K562 (cell line): ENCODE results near the gene DSEL. TPM values are rescaled to one million over a fixed set of nuclear protein-coding genes. Genes with fewer than 3 reads are reported as not detected.

Experiments
- ATAC-seq: fragments of 200-7000 bp; cut with Tn5 transposase; 3 replicates; pipeline ENCODE4 v1.9.1; 2020; ENCODE audit warnings: moderate library complexity
- BruUV-seq: library from RNA; stranded (reverse); fragments of 400-500 nt; replicated peaks from 2 replicates; lab custom pipeline; 2021; lab: Mats Ljungman, UMichigan
- CTCF ChIA-PET: fragments of 300-600 bp; formaldehyde crosslinking; extraction: SDS; loops from one replicate; lab custom pipeline; 2021; ENCODE audit warnings: low intra/inter-chr PET ratio; lab: Yijun Ruan, JAX
- POLR2A ChIA-PET: fragments of 300-600, 350-650 bp; sonication (Branson Sonifier 250); formaldehyde crosslinking; extraction: SDS; loops from one replicate; lab custom pipeline; 2021; ENCODE audit warnings: antibody characterized with exemption, inconsistent platforms; lab: Yijun Ruan, JAX
- DNase-seq, 4 experiments: peaks; one replicate each; pipeline versions ENCODE4 v3.0.0 to v3.0.0-alpha.2; 2011 to 2018; ENCODE audit warnings: low spot score in 3 of 4, mixed read lengths in 3 of 4; ENCODE audit errors: extremely low read depth in 1 of 4
- FAIRE-seq: peaks from 2 replicates; lab custom pipeline; 2011; peaks lifted over from hg19 to GRCh38; lab: Jason Lieb, UNC
- H2AFZ ChIP-seq: 2 replicates; pipeline ENCODE4 v1.6.0; 2011; ENCODE audit warnings: low read depth, low read length, control low read depth, inconsistent platforms
- H3K27ac ChIP-seq: fragments of 200-600 bp; 3 replicates; pipeline ENCODE4 v1.8.0; 2011; ENCODE audit warnings: low read depth, mild to moderate bottlenecking, control low read depth, inconsistent platforms, low read length, moderate library complexity, mixed read lengths; ENCODE audit errors: extremely low read depth
- H3K27me3 ChIP-seq, 2 experiments: fragments of 300-600 bp in 1 of 2; 2 replicates in 1 of 2; 3 replicates in 1 of 2; pipeline versions ENCODE4 v1.6.0 to v1.8.0; 2011; ENCODE audit warnings: inconsistent platforms in 2 of 2, low read length in 2 of 2, mild to moderate bottlenecking in 1 of 2, mixed read lengths in 1 of 2, moderate library complexity in 1 of 2; ENCODE audit not compliant: control insufficient read depth in 2 of 2, insufficient read depth in 2 of 2
- H3K36me3 ChIP-seq: fragments of 300-600 bp; 3 replicates; pipeline ENCODE4 v1.8.0; 2011; ENCODE audit warnings: mild to moderate bottlenecking, low read length, inconsistent platforms; ENCODE audit not compliant: control insufficient read depth, insufficient read depth
- H3K4me1 ChIP-seq, 2 experiments: fragments of 200-600 bp in 1 of 2; replicated peaks in 1 of 2; 2 replicates in 1 of 2; 3 replicates in 1 of 2; pipeline versions ENCODE4 v1.5.1 to v1.8.0; 2011; ENCODE audit warnings: inconsistent platforms in 2 of 2, low read length in 2 of 2, mild to moderate bottlenecking in 1 of 2, mixed read lengths in 1 of 2, moderate library complexity in 1 of 2; ENCODE audit not compliant: control insufficient read depth in 2 of 2, insufficient read depth in 2 of 2
- H3K4me2 ChIP-seq: 2 replicates; pipeline ENCODE4 v1.6.1; 2011; ENCODE audit warnings: low read length, control low read depth, inconsistent platforms, mixed read lengths; ENCODE audit not compliant: insufficient read depth
- H3K4me3 ChIP-seq: fragments of 200-600 bp; sonication (generic), shearing (Covaris generic); 2 replicates; pipeline ENCODE4 v1.5.1; 2016; ENCODE audit warnings: control low read depth, inconsistent platforms
- H3K79me2 ChIP-seq: fragments of 200-600 bp; 3 replicates; pipeline ENCODE4 v1.8.0; 2011; ENCODE audit warnings: low read length, inconsistent platforms; ENCODE audit not compliant: control insufficient read depth, insufficient read depth
- H3K9ac ChIP-seq, 2 experiments: 2 replicates each; pipeline versions ENCODE4 v1.6.0 to v1.6.1; 2011; ENCODE audit warnings: low read depth in 2 of 2, low read length in 2 of 2, control low read depth in 1 of 2, inconsistent platforms in 1 of 2, mild to moderate bottlenecking in 1 of 2, mixed read lengths in 1 of 2; ENCODE audit not compliant: insufficient read depth in 1 of 2
- H3K9me1 ChIP-seq: one replicate; pipeline ENCODE4 v1.6.0; 2011; ENCODE audit warnings: inconsistent platforms, mild to moderate bottlenecking, low read length, moderate library complexity; ENCODE audit not compliant: control insufficient read depth, insufficient read depth
- H3K9me3 ChIP-seq: replicated peaks from 2 replicates; pipeline ENCODE4 v1.5.1; 2011; ENCODE audit warnings: low read depth, low read length, inconsistent platforms; ENCODE audit not compliant: control insufficient read depth, insufficient read depth
- H4K20me1 ChIP-seq: replicated peaks from 2 replicates; pipeline ENCODE4 v1.6.1; 2011; ENCODE audit warnings: low read length, inconsistent platforms, mixed read lengths; ENCODE audit not compliant: control insufficient read depth, insufficient read depth
- ATF3 ChIP-seq, 2 experiments: fragments of 450-650 bp in 1 of 2; sonication (generic) in 1 of 2; formaldehyde crosslinking in 1 of 2; IDR thresholded peaks in 1 of 2; conservative IDR thresholded peaks in 1 of 2; 2 replicates each; pipeline versions ENCODE4 v1.6.1 to v1.8.1; 2016 to 2023; ENCODE audit warnings: mild to moderate bottlenecking in 2 of 2, moderate library complexity in 2 of 2, inconsistent platforms in 1 of 2, missing genetic modification reagents in 1 of 2
- CREB5 ChIP-seq: fragments of 250-450 bp; sonication (Bioruptor Pico); IDR thresholded peaks from 2 replicates; pipeline ENCODE4 v1.5.0; 2020; ENCODE audit warnings: mild to moderate bottlenecking
- CTCF ChIP-seq, 3 experiments: IDR thresholded peaks in 2 of 3; conservative IDR thresholded peaks in 1 of 3; 2 replicates each; pipeline ENCODE4 v1.5.1; 2011 to 2012; ENCODE audit warnings: low read length in 3 of 3, mild to moderate bottlenecking in 3 of 3, control low read depth in 2 of 3, improper control_type of control experiment in 1 of 3, inconsistent platforms in 1 of 3, low read depth in 1 of 3, mixed read lengths in 1 of 3, moderate library complexity in 1 of 3; ENCODE audit not compliant: insufficient read depth in 2 of 3
- DMBX1 ChIP-seq: fragments of 250-450 bp; sonication (Bioruptor Pico); IDR thresholded peaks from 2 replicates; pipeline ENCODE4 v1.8.0; 2022; ENCODE audit warnings: inconsistent platforms, mild to moderate bottlenecking, moderate library complexity, borderline replicate concordance
- GATAD2B ChIP-seq: fragments of 450-650 bp; IDR thresholded peaks from 2 replicates; pipeline ENCODE4 v1.6.1; 2017; ENCODE audit warnings: mild to moderate bottlenecking, borderline replicate concordance
- MECOM ChIP-seq: fragments of 250-450 bp; sonication (Bioruptor Pico); IDR thresholded peaks from 2 replicates; pipeline ENCODE4 v1.8.0; 2022; ENCODE audit warnings: inconsistent platforms
- NR1H2 ChIP-seq: sonication (generic); formaldehyde crosslinking; IDR thresholded peaks from 2 replicates; pipeline ENCODE4 v1.4.0; 2020; ENCODE audit warnings: mild to moderate bottlenecking, missing genetic modification reagents
- ZNF263 ChIP-seq: sonication (generic); formaldehyde crosslinking; IDR thresholded peaks from 2 replicates; pipeline ENCODE4 v1.8.0; 2022; ENCODE audit warnings: mild to moderate bottlenecking, missing genetic modification reagents, borderline replicate concordance
- ZNF280A ChIP-seq: fragments of 450-650 bp; IDR thresholded peaks from 2 replicates; pipeline ENCODE4 v1.6.1; 2018; ENCODE audit warnings: mild to moderate bottlenecking, low read depth; ENCODE audit not compliant: partially characterized antibody
- ZNF589 ChIP-seq: fragments of 200-800 bp; sonication (Bioruptor generic); IDR thresholded peaks from 2 replicates; pipeline ENCODE4 v1.6.1; 2016; ENCODE audit warnings: low read depth, missing genetic modification characterization, missing compliant biosample characterization
- WGBS: fragments of 100-300 bp; shearing (Covaris generic); methylation state at CpG from one replicate; pipeline ENCODE4 v1.1.6; 2016; ENCODE audit warnings: low coverage, mixed read lengths; ENCODE audit not compliant: insufficient coverage; ENCODE audit errors: missing lambda C conversion rate; 5-methylcytosine and 5-hydroxymethylcytosine counted together
- in situ Hi-C: fragments of 300-500 bp; cut with MboI; formaldehyde crosslinking; loops from 4 replicates; pipeline ENCODE4 v1.15.0; 2018; ENCODE audit warnings: inconsistent platforms, mixed read lengths
- intact Hi-C: fragments of 100-400 bp; cut with micrococcal nuclease; formaldehyde crosslinking; loops from 2 replicates; pipeline ENCODE4 v1.14.2; 2022
- polyA plus RNA-seq, 8 experiments: library from polyadenylated mRNA; depleted of rRNA in 4 of 8; stranded (reverse) in 5 of 8; unstranded in 3 of 8; fragments of >200 nt; fragmentation: Nextera tagmentation in 2 of 8; fragmentation: Illumina TruSeq in 1 of 8; extraction: Ambion mirVana in 2 of 8; extraction: Trizol in 1 of 8; gene quantifications; 2 replicates each; pipeline versions ENCODE4 v1.2.1 to v1.2.3, GENCODE V29; 2011 to 2014; ENCODE audit warnings: inconsistent platforms in 1 of 8, missing spikeins in 1 of 8
- total RNA-seq, 7 experiments: library from RNA; depleted of rRNA in 6 of 7; stranded (reverse); fragments of >200 nt in 6 of 7; fragmentation: Illumina TruSeq in 2 of 7; extraction: Trizol in 2 of 7; gene quantifications; 2 replicates each; pipeline versions ENCODE4 v1.2.1 to v1.2.3, GENCODE V29; 2011 to 2021; ENCODE audit warnings: low replicate concordance in 1 of 7
- TF ChIP-seq, protein P1 (sequence below): fragments of 150-350 bp; conservative IDR thresholded peaks from 2 replicates; pipeline ENCODE4 v1.6.1; 2014; ENCODE audit warnings: low read length

Gene DSEL
- total and polyA plus RNA-seq, 9 of the 15 experiments (the other 6 are each of a cell fraction or from before 2014, with no cell fraction given), result under 0.01 to 0.04 (median 0.01) TPM; not detected in 3

- TF ChIP-seq ZNF263, result no peak
- no peak for TF ChIP-seq ZNF280A
- TF ChIP-seq, all 486 proteins: peak for 0
Observed at GRCh38 chr18:67511840-67512239, 4.7 kb downstream of the DSEL start (continued).

DNA sequence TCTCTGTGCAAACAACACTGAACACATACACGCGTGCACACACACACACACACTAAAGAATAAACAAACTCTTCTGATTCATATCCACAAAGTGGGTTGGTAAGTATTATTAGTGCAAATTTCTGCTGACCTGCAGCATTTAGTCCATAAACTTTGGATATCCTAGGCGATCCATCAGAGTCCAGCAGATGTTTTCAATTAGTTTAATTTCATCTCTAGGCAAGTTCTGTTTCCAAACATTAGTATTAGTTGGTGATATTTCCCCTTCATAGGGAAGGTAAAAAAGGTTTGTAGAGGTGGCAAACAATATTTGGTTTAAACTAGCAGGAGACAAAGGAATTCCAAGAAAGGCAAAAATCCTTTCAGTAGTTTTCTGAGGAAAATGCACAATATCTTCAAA, 5.7 kb downstream of the DSEL start:
- BruUV-seq, result no TSS peak
- Histone ChIP-seq H3K27me3 (no peaks in the 10 kb centered on the region), H2AFZ (no peak overlapping the region), H3K79me2 (no peaks in the 10 kb centered on the region), H3K4me3 (no peak overlapping the region), H3K4me2 (no peak overlapping the region), H3K9me1 (no peaks in the 10 kb centered on the region), H4K20me1 (no peaks in the 10 kb centered on the region), H3K36me3 (no peaks in the 10 kb centered on the region), H3K9ac (no peak overlapping the region), H3K27ac (no peak overlapping the region), H3K4me1 (peaks cover 0 to 1% of the 10 kb centered on the region in 2 experiments; a peak in 2 of 5 replicates), H3K9me3 (no peaks in the 10 kb centered on the region)
- POLR2A ChIA-PET, result no interaction called here
- in situ Hi-C loops, result no loop called here
- 0% methylated on average over 3 of the region's 3 CpGs for WGBS
- no peak for DNase-seq
- ATAC-seq, result no peak
- CTCF ChIA-PET, result no interaction called here
- intact Hi-C loops, result loop anchor here (10.0 kb wide), 3 partner anchors 1114 to 1224 kb away; no protein-coding TSS in a partner anchor
- FAIRE-seq, result no peak
- TF ChIP-seq ATF3 (IDR thresholded peaks at IDR 0.05), result no peak
- no peak for TF ChIP-seq ATF3 (CRISPR knock-in tag; conservative IDR thresholded peaks at IDR 0.05)
- no peak for TF ChIP-seq NR1H2 (CRISPR knock-in tag)
- TF ChIP-seq MECOM (CRISPR knock-in tag), result no peak
- no peak for TF ChIP-seq CTCF (IDR thresholded peaks at IDR 0.05 in 2 of 3, conservative IDR thresholded peaks at IDR 0.05 in 1 of 3; ENCODE audit: insufficient read depth in 2 of 3, low read depth in 1 of 3, low read length in 3 of 3)
- TF ChIP-seq DMBX1 (CRISPR knock-in tag), result no peak
- no peak for TF ChIP-seq CREB5 (CRISPR knock-in tag)
- TF ChIP-seq, protein P1, sequence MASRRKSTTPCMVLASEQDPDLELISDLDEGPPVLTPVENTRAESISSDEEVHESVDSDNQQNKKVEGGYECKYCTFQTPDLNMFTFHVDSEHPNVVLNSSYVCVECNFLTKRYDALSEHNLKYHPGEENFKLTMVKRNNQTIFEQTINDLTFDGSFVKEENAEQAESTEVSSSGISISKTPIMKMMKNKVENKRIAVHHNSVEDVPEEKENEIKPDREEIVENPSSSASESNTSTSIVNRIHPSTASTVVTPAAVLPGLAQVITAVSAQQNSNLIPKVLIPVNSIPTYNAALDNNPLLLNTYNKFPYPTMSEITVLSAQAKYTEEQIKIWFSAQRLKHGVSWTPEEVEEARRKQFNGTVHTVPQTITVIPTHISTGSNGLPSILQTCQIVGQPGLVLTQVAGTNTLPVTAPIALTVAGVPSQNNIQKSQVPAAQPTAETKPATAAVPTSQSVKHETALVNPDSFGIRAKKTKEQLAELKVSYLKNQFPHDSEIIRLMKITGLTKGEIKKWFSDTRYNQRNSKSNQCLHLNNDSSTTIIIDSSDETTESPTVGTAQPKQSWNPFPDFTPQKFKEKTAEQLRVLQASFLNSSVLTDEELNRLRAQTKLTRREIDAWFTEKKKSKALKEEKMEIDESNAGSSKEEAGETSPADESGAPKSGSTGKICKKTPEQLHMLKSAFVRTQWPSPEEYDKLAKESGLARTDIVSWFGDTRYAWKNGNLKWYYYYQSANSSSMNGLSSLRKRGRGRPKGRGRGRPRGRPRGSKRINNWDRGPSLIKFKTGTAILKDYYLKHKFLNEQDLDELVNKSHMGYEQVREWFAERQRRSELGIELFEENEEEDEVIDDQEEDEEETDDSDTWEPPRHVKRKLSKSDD, result no peak
- TF ChIP-seq GATAD2B, result no peak
- TF ChIP-seq ZNF589, result no peak
